Sigmoid colon (tissue), 7 donors: Measurements from ENCODE around the gene TAOK2. TPM values are rescaled to one million over a fixed set of nuclear protein-coding genes. Genes with fewer than 3 reads are reported as not detected.

Experiments
- DNase-seq: peaks from one replicate; pipeline ENCODE4 v3.0.0-alpha.2; 2019
- H3K27ac ChIP-seq, 4 donors: fragments of 200-600 bp; sonication (generic); one replicate each; pipeline ENCODE4 v1.5.1; 2016 to 2019; ENCODE audit warnings: mild to moderate bottlenecking in 1 of 4
- H3K27me3 ChIP-seq, 3 donors: fragments of 200-600 bp; sonication (generic); one replicate each; pipeline ENCODE4 v1.5.1; 2019; ENCODE audit warnings: mild to moderate bottlenecking in 1 of 3
- H3K36me3 ChIP-seq, 4 donors: fragments of 200-600 bp; sonication (generic); one replicate each; pipeline ENCODE4 v1.5.1; 2016 to 2019
- H3K4me1 ChIP-seq, 4 donors: fragments of 200-600 bp; sonication (generic); one replicate each; pipeline ENCODE4 v1.5.1; 2017 to 2019
- H3K4me3 ChIP-seq, 4 donors: fragments of 200-600 bp; sonication (generic); one replicate each; pipeline ENCODE4 v1.5.1; 2017 to 2019; ENCODE audit warnings: mild to moderate bottlenecking in 2 of 4, moderate library complexity in 1 of 4
- H3K9me3 ChIP-seq, 4 donors: fragments of 200-600 bp in 3 of 4; sonication (generic) in 3 of 4; one replicate each; pipeline versions ENCODE4 v1.5.1 to v1.6.1; 2013 to 2019
- CTCF ChIP-seq, 4 experiments: fragments of 450-650 bp in 3 of 4; fragments of 200-600 bp in 1 of 4; IDR thresholded peaks; one replicate each; pipeline ENCODE4 v1.5.1; 2016 to 2019; ENCODE audit warnings: antibody characterized with exemption in 4 of 4, mild to moderate bottlenecking in 3 of 4, moderate library complexity in 2 of 4
- EP300 ChIP-seq, 4 donors: sonication (generic); formaldehyde crosslinking; IDR thresholded peaks; one replicate each; pipeline ENCODE4 v1.6.1; 2017; ENCODE audit warnings: antibody characterized with exemption in 4 of 4
- POLR2A ChIP-seq, 2 donors: fragments of 450-650 bp; IDR thresholded peaks; one replicate each; pipeline ENCODE4 v1.6.1; 2016; ENCODE audit warnings: antibody characterized with exemption in 2 of 2, mild to moderate bottlenecking in 2 of 2, moderate library complexity in 2 of 2
- POLR2AphosphoS5 ChIP-seq, 4 donors: sonication (generic); formaldehyde crosslinking; IDR thresholded peaks; one replicate each; pipeline ENCODE4 v1.6.1; 2017; ENCODE audit warnings: antibody characterized with exemption in 4 of 4
- WGBS, 2 donors: extraction: QIAGEN DNeasy Blood & Tissue Kit; methylation state at CpG; one replicate each; pipeline ENCODE4 v1.1.7; 2013; 5-methylcytosine and 5-hydroxymethylcytosine counted together
- intact Hi-C: fragments of 100-400 bp; cut with DNase I; formaldehyde crosslinking; loops from one replicate; pipeline ENCODE4 v1.15.1; 2023
- polyA plus RNA-seq, 3 donors: library from polyadenylated mRNA; stranded (reverse); fragments of 200-250 nt; gene quantifications; one replicate each; pipeline ENCODE4 v1.2.3, GENCODE V29; 2013
- total RNA-seq, 4 donors: library from RNA; depleted of rRNA; stranded (reverse); fragments of >200 nt; gene quantifications; one replicate each; pipeline ENCODE4 v1.1.0, GENCODE V29; 2016
- donor health status: healthy with polysubstance abuse.
- donor health status: Bipolar disorder and iron deficiency.
- donor health status: healthy.

The TAOK2 gene
- total and polyA plus RNA-seq, 7 donors, result 9.0 to 42.2 (median 28.2) TPM

GRCh38 chr16:30009085-30009862 lies 35.6 kb downstream of the TAOK2 start:
- Histone ChIP-seq H3K36me3 (no peaks in the 10 kb centered on the region), H3K27me3 (peaks cover 24 to 47% (median 41%) of the 10 kb centered on the region in 3 donors), H3K27ac (no peak overlapping the region), H3K9me3 (no peaks in the 10 kb centered on the region), H3K4me1 (peaks cover 0 to 28% (median 24%) of the 10 kb centered on the region in 4 donors), H3K4me3 (no peak overlapping the region)
- DNase-seq, result no peak
- WGBS, 2 donors, result 22 to 51% methylated on average over 26 of the region's 26 CpGs
- intact Hi-C loops, result no loop called here
- no peak for TF ChIP-seq POLR2AphosphoS5 (IDR thresholded peaks at IDR 0.05)
- TF ChIP-seq CTCF (IDR thresholded peaks at IDR 0.05), result no peak
- no peak for TF ChIP-seq POLR2A (IDR thresholded peaks at IDR 0.05)
- no peak for TF ChIP-seq EP300 (IDR thresholded peaks at IDR 0.05)

GRCh38 chr16:30009990-30010843 lies 36.5 kb downstream of the TAOK2 start:
- Histone ChIP-seq H3K27me3 (peaks cover 24 to 47% (median 41%) of the 10 kb centered on the region in 3 donors), H3K4me1 (peaks cover 0 to 23% (median 21%) of the 10 kb centered on the region in 4 donors), H3K27ac (no peak overlapping the region), H3K9me3 (no peaks in the 10 kb centered on the region), H3K4me3 (peak overlapping the region in 3 of 4 donors; percentile 25 to 46 (median 40)), H3K36me3 (no peaks in the 10 kb centered on the region)
- TF ChIP-seq EP300 (IDR thresholded peaks at IDR 0.05), result no peak
- TF ChIP-seq POLR2A (IDR thresholded peaks at IDR 0.05), result no peak
- TF ChIP-seq CTCF (IDR thresholded peaks at IDR 0.05), result no peak
- TF ChIP-seq POLR2AphosphoS5 (IDR thresholded peaks at IDR 0.05), result no peak
- DNase-seq, result no peak
- intact Hi-C loops, result no loop called here
- WGBS, 2 donors, result 23 to 30% methylated on average over 34 of the region's 34 CpGs

GRCh38 chr16:30010844-30011713 lies 37.4 kb downstream of the TAOK2 start, which contains the start of gene DOC2A:
DOC2A (minus strand) TSS chr16:30011027; CDS start chr16:30010222, 805 bp downstream.
- WGBS, 2 donors, result 1% methylated on average over 99 of the region's 99 CpGs
- no peak for DNase-seq
- no peaks in the 10 kb centered on the region for H3K36me3 ChIP-seq
- H3K27me3 ChIP-seq, result peaks cover 24 to 47% (median 41%) of the 10 kb centered on the region in 3 donors
- H3K9me3 ChIP-seq, result no peaks in the 10 kb centered on the region
- TF ChIP-seq POLR2AphosphoS5 (IDR thresholded peaks at IDR 0.05) (no peak), CTCF (IDR thresholded peaks at IDR 0.05) (no peak), POLR2A (IDR thresholded peaks at IDR 0.05) (no peak), EP300 (IDR thresholded peaks at IDR 0.05) (no peak)
- intact Hi-C loops, result no loop called here
- peak within 1 kb of the TSS; percentile 4 to 46 (median 32) for H3K4me3 ChIP-seq
- peaks cover 0 to 20% (median 17%) of the 10 kb centered on the region in 4 donors for H3K4me1 ChIP-seq
- no peak within 1 kb of the TSS for H3K27ac ChIP-seq
